ENCODE measurements around the gene RAD51B.

RAD51B gene

GRCh38 chr14:68741839-68742470, 922.4 kb downstream of the RAD51B start:
- Histone ChIP-seq H3K27ac (no peak overlapping the region), H3K4me3 (ENCODE audit: low read depth, low read length) (no peak overlapping the region), H3K36me3 (replicated peaks) (no peaks in the 10 kb centered on the region), H3K27me3 (replicated peaks) (no peaks in the 10 kb centered on the region)
- no peak for DNase-seq
- in situ Hi-C loops (cut with HindIII; ENCODE audit: low pct_ligation_motif_present, low sequenced_read_pairs): no loop called here
- TF ChIP-seq CTCF (IDR thresholded peaks at IDR 0.05; ENCODE audit: low read depth, low read length, missing control alignments): no peak

GRCh38 chr14:68744613-68745012, 925.0 kb downstream of the RAD51B start:
- Histone ChIP-seq H3K27me3 (replicated peaks) (no peaks in the 10 kb centered on the region), H3K27ac (no peak overlapping the region), H3K36me3 (replicated peaks) (no peaks in the 10 kb centered on the region), H3K4me3 (ENCODE audit: low read depth, low read length) (no peak overlapping the region)
- DNase-seq: no peak
- TF ChIP-seq CTCF (IDR thresholded peaks at IDR 0.05; ENCODE audit: low read depth, low read length, missing control alignments): no peak
- in situ Hi-C loops (cut with HindIII; ENCODE audit: low pct_ligation_motif_present, low sequenced_read_pairs): no loop called here

- Histone ChIP-seq H3K4me3 (ENCODE audit: low read depth, low read length) (no peak overlapping the region), H3K36me3 (replicated peaks) (no peaks in the 10 kb centered on the region), H3K27ac (no peak overlapping the region), H3K27me3 (replicated peaks) (no peaks in the 10 kb centered on the region)
- TF ChIP-seq CTCF (IDR thresholded peaks at IDR 0.05; ENCODE audit: low read depth, low read length, missing control alignments): no peak
- in situ Hi-C loops (cut with HindIII; ENCODE audit: low pct_ligation_motif_present, low sequenced_read_pairs): no loop called here
- no peak for DNase-seq
These were observed 927.8 kb downstream of the RAD51B start for GRCh38 chr14:68747393-68747792.

GRCh38 chr14:68748260-68748659, 928.7 kb downstream of the RAD51B start:
- Histone ChIP-seq H3K36me3 (replicated peaks) (no peaks in the 10 kb centered on the region), H3K27ac (no peak overlapping the region), H3K27me3 (replicated peaks) (no peaks in the 10 kb centered on the region), H3K4me3 (ENCODE audit: low read depth, low read length) (no peak overlapping the region)
- DNase-seq: no peak
- in situ Hi-C loops (cut with HindIII; ENCODE audit: low pct_ligation_motif_present, low sequenced_read_pairs): no loop called here
- no peak for TF ChIP-seq CTCF (IDR thresholded peaks at IDR 0.05; ENCODE audit: low read depth, low read length, missing control alignments)

GRCh38 chr14:68748691-68749090, 929.1 kb downstream of the RAD51B start:
- no peak for TF ChIP-seq CTCF (IDR thresholded peaks at IDR 0.05; ENCODE audit: low read depth, low read length, missing control alignments)
- no peak overlapping the region for H3K27ac ChIP-seq
- H3K4me3 ChIP-seq (ENCODE audit: low read depth, low read length): no peak overlapping the region
- no peaks in the 10 kb centered on the region for H3K36me3 ChIP-seq (replicated peaks)
- no peak for DNase-seq
- in situ Hi-C loops (cut with HindIII; ENCODE audit: low pct_ligation_motif_present, low sequenced_read_pairs): no loop called here
- H3K27me3 ChIP-seq (replicated peaks): no peaks in the 10 kb centered on the region
